ENCODE results near the gene RABIF.

DNA sequence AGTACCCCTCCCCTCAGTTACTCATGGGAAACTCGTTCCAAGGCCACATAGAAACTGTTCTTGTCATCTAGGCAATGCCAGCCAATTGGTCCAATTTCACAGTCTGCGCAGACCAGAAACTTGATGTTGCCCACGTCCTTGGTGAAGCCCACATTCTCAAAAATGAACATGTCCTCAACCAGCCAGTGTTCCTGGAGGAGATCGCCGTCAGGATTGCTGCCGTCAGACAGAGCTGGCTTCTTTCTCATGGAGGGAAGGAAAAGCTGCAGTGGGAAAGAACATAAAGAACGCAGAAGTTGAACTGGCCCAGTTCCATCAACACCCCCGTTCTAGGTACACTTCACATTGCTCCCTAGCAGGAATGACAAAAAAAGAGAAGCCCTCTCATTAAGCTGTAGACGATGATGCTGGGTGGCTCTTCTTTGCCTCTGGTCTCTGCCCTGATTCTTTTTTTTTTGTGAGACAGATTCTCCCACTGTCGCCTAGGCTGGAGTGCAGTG lies 7.9 kb downstream of the RABIF start:
- TF ChIP-seq POLR2A (IDR thresholded peaks at IDR 0.05) (no peak), POLR2AphosphoS5 (IDR thresholded peaks at IDR 0.05) (no peak)
- TF ChIP-seq, protein P1, sequence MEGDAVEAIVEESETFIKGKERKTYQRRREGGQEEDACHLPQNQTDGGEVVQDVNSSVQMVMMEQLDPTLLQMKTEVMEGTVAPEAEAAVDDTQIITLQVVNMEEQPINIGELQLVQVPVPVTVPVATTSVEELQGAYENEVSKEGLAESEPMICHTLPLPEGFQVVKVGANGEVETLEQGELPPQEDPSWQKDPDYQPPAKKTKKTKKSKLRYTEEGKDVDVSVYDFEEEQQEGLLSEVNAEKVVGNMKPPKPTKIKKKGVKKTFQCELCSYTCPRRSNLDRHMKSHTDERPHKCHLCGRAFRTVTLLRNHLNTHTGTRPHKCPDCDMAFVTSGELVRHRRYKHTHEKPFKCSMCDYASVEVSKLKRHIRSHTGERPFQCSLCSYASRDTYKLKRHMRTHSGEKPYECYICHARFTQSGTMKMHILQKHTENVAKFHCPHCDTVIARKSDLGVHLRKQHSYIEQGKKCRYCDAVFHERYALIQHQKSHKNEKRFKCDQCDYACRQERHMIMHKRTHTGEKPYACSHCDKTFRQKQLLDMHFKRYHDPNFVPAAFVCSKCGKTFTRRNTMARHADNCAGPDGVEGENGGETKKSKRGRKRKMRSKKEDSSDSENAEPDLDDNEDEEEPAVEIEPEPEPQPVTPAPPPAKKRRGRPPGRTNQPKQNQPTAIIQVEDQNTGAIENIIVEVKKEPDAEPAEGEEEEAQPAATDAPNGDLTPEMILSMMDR (IDR thresholded peaks at IDR 0.05), result no peak

Measured in upper lobe of left lung (tissue), 4 donors.